ENCODE measurements around the gene KANSL3.
"Not testable (repeated sequence)": the region's sequence is repeated elsewhere in the genome, so short reads cannot be mapped to it uniquely, and the experiment has no call there.

KANSL3 gene

GRCh38 chr2:96654791-96655190, 16.7 kb upstream of the KANSL3 start:
- DNase-seq: not testable (repeated sequence)

- no peak for DNase-seq
These were observed 13.7 kb upstream of the KANSL3 start for GRCh38 chr2:96651793-96652192.

- DNase-seq: no peak
These were observed 11.2 kb upstream of the KANSL3 start for GRCh38 chr2:96649342-96649741.

- DNase-seq: no peak
These were observed 10.3 kb upstream of the KANSL3 start for GRCh38 chr2:96648306-96648930.

GRCh38 chr2:96647681-96648080, 9.6 kb upstream of the KANSL3 start:
- no peak for DNase-seq

- DNase-seq: no peak
These were observed 4.7 kb upstream of the KANSL3 start, which contains the start of gene FER1L5 for GRCh38 chr2:96642564-96643360. Gene FER1L5 (plus strand): TSS chr2:96642764. CDS start chr2:96642837, 73 bp downstream.

GRCh38 chr2:96637385-96638143, 548 bp downstream of the KANSL3 start:
- DNase-seq: peak; percentile 84

GRCh38 chr2:96636551-96637171, 1.5 kb downstream of the KANSL3 start:
- no peak for DNase-seq

GRCh38 chr2:96633641-96634040, 4.5 kb downstream of the KANSL3 start:
- no peak for DNase-seq

- DNase-seq: no peak
These were observed 6.2 kb downstream of the KANSL3 start for GRCh38 chr2:96631804-96632435.

GRCh38 chr2:96626553-96626942, 11.6 kb downstream of the KANSL3 start:
- no peak for DNase-seq

- DNase-seq: no peak
These were observed 12.2 kb downstream of the KANSL3 start for GRCh38 chr2:96625571-96626552.

- no peak for DNase-seq
These were observed 15.0 kb downstream of the KANSL3 start for GRCh38 chr2:96623116-96623515.

- no peak for DNase-seq
These were observed 15.6 kb downstream of the KANSL3 start for GRCh38 chr2:96622544-96622943.

GRCh38 chr2:96618596-96619283, 19.4 kb downstream of the KANSL3 start:
- no peak for DNase-seq

- DNase-seq: no peak
These were observed 21.1 kb downstream of the KANSL3 start for GRCh38 chr2:96617012-96617411.

- no peak for DNase-seq
These were observed 21.6 kb downstream of the KANSL3 start for GRCh38 chr2:96616535-96616934.

GRCh38 chr2:96616128-96616527, 22.0 kb downstream of the KANSL3 start:
- no peak for DNase-seq

- DNase-seq: no peak
These were observed 29.4 kb downstream of the KANSL3 start for GRCh38 chr2:96608469-96609455.

GRCh38 chr2:96604104-96604503, 34.0 kb downstream of the KANSL3 start:
- DNase-seq: no peak
